Measurements from ENCODE around the gene RANBP17. TPM values are rescaled to one million over a fixed set of nuclear protein-coding genes. Genes with fewer than 3 reads are reported as not detected.
"Not testable (repeated sequence)": the region's sequence is repeated elsewhere in the genome, so short reads cannot be mapped to it uniquely, and the experiment has no call there.

RANBP17 gene
- total RNA-seq, 2 experiments from 2014 or later = not detected

DNA sequence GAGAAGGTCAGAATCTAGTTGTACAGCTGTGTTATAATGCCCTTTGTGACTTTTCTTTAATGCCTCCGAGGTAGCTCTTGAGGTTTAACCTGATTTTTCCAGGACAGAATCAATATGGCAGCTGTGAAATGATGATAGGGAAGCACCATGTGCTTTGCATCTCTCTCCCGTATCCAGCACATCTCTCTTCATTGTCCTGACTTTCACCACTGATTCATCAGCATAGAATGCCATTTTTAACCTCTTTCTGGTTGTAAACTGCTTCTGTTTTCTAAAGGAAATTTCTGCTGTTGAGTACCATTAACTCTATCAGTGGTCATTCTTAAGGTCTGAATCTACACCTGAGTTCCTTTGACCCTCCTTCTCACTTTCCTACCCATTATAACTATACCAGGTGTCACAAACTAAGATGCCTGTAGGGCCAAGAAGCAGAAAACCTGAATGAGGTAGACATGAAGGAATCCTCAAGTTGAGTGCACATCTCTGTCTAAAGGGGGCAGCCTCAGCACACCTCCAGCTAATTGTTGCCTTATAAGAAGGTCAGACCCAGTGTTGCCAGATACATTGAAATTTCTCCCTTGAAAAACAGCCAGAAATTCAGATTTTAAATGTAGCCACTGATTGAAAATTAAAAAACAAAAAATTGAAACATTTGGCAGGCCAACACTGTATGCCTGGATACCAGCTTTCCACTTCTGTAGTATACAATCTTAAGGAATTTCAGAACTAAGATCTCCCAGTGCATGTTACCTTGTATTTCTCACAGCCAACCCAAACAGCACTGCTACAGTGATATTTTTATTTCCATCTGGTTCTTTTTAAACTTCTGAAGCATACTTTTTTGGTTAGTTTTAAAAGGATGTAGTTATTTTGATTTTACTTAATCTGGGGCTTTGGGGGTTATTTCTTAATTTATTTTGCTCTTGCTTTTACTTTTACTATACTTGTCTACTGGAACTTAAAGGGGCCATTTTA lies 411.5 kb downstream of the RANBP17 start:
- no peaks in the 10 kb centered on the region for H3K9me3 Mint-ChIP-seq
- no peak overlapping the region for H3K4me3 Mint-ChIP-seq
- intact Hi-C loops (cut with micrococcal nuclease) = loop anchor here (1.0 to 2.0 kb wide), 3 partner anchors 64 to 634 kb away; no protein-coding TSS in a partner anchor
- CTCF ChIA-PET = interaction anchor here (0.6 to 2.1 kb wide), 3 partner anchors 64 to 744 kb away, joined by 4 to 9 read pairs (median 5); no protein-coding TSS in a partner anchor
- DNase-seq = peak; percentile 35
- no peaks in the 10 kb centered on the region for H3K36me3 Mint-ChIP-seq (ENCODE audit: low read depth)
- no peak overlapping the region for H3K27ac Mint-ChIP-seq
- peaks cover 8% of the 10 kb centered on the region for H3K27me3 Mint-ChIP-seq (ENCODE audit: low read depth)
- H3K4me1 Mint-ChIP-seq (ENCODE audit: low read depth) = no peaks in the 10 kb centered on the region

DNA sequence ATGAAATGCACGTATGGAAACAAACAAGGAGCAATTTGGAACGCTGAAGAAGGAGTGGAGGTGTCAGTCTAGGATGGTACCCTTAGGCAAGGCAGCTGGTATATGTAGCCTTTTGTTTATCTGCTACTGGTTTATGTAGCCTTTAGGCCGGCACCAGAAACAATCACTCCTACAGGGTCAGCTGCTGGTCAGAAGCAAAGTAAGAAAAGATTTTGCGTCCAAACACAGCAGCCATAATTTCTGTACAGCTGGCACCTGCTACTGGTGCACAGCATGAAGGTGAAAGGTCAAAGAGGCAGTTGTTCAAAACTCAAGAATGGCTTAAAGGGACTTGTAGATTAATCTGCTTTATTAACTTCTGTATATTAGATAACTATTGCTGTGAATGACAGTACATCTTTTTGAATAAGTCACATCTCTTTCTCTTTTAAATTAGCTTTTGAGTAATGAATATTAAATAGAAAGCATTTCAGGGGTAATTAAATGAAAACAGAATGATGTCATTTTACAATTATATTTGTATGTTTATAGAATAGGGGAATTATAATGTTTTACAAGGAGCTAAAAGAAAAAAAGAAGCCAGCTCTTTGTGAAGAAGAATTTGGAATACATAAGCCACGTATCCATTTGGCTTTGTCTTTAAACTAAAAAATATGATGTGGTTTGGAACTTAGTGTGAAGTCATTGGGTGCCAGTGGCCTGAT lies 414.2 kb downstream of the RANBP17 start:
- CTCF ChIA-PET = no interaction called here
- Mint-ChIP-seq H3K36me3 (ENCODE audit: low read depth) (no peaks in the 10 kb centered on the region), H3K27me3 (ENCODE audit: low read depth) (peaks cover 10% of the 10 kb centered on the region), H3K4me1 (ENCODE audit: low read depth) (no peaks in the 10 kb centered on the region), H3K27ac (no peak overlapping the region), H3K9me3 (no peaks in the 10 kb centered on the region), H3K4me3 (no peak overlapping the region)
- intact Hi-C loops (cut with micrococcal nuclease) = no loop called here
- no peak for DNase-seq

DNA sequence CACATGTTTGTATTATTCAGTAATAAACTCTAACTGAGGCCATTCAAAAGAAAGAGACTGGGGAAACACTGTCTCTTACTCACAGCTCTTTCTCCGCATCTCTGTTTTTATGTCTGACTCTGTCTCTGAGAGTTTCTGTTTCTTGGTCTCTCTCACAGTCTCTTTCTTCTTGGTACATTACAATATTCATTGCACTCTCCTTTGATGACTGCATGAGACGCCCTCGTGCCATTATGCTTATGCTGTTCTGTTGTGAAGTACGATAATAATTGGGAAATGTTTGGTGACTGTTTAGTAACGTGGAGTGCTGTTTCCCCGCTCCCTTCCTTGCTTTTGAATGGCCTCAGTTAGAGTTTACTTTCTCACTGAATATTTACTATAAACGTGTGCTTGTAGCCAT lies 421.9 kb downstream of the RANBP17 start:
- no peak for DNase-seq
- Mint-ChIP-seq H3K4me3 (no peak overlapping the region), H3K9me3 (no peaks in the 10 kb centered on the region), H3K4me1 (ENCODE audit: low read depth) (no peaks in the 10 kb centered on the region), H3K27ac (no peak overlapping the region), H3K27me3 (ENCODE audit: low read depth) (peaks cover 9% of the 10 kb centered on the region), H3K36me3 (ENCODE audit: low read depth) (no peaks in the 10 kb centered on the region)
- CTCF ChIA-PET = no interaction called here
- intact Hi-C loops (cut with micrococcal nuclease) = no loop called here

DNA sequence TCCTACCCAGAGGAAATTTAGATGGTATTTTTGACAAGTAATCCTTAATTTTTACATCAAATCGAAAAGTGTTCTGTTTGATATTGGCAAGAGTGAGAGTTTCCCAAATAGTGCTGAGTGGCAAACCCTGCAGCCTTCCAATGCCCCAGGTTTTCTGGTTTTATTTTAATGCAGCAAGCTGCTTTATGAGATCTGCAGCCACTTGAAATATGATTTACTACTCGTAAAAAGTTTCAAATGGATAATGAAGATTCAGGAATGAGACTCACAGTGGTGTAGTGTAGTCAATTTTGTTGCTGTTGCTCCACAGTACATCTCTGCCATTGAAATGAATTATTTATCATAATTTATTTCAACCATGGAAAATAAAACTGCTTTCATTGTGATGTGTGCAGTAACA lies 423.6 kb downstream of the RANBP17 start:
- Mint-ChIP-seq H3K9me3 (no peaks in the 10 kb centered on the region), H3K4me1 (ENCODE audit: low read depth) (no peaks in the 10 kb centered on the region), H3K27ac (no peak overlapping the region), H3K36me3 (ENCODE audit: low read depth) (no peaks in the 10 kb centered on the region), H3K4me3 (no peak overlapping the region), H3K27me3 (ENCODE audit: low read depth) (peaks cover 9% of the 10 kb centered on the region)
- CTCF ChIA-PET = no interaction called here
- DNase-seq = no peak
- intact Hi-C loops (cut with micrococcal nuclease) = no loop called here

- Mint-ChIP-seq H3K27ac (no peak overlapping the region), H3K4me1 (ENCODE audit: low read depth) (no peaks in the 10 kb centered on the region), H3K4me3 (no peak overlapping the region), H3K36me3 (ENCODE audit: low read depth) (no peaks in the 10 kb centered on the region), H3K27me3 (ENCODE audit: low read depth) (peaks cover 4% of the 10 kb centered on the region), H3K9me3 (no peaks in the 10 kb centered on the region)
- CTCF ChIA-PET = no interaction called here
- intact Hi-C loops (cut with micrococcal nuclease) = no loop called here
- DNase-seq = no peak
These were observed 426.2 kb downstream of the RANBP17 start for GRCh38 chr5:171288066-171288465.

DNA sequence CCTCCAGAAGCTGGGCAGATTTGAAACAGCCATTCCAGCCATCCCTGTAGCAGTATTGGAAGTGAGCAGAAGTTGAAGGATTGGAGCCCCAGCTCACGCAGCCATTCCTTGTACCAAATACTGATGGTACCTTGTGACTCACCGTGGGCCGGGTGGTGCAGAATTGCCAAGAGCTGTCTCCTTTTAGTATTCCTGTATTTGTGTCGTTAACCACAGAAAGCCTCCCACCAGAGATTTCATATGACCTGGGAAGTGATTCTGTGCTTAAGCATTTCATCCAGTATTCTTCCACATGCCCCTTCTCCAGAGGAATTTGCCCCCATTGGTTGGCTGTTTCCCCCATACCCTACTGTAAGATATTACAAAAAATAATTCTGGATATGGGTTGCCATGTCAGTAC lies 429.6 kb downstream of the RANBP17 start:
- DNase-seq = no peak
- Mint-ChIP-seq H3K4me1 (ENCODE audit: low read depth) (no peaks in the 10 kb centered on the region), H3K36me3 (ENCODE audit: low read depth) (no peaks in the 10 kb centered on the region), H3K9me3 (no peaks in the 10 kb centered on the region), H3K4me3 (no peak overlapping the region), H3K27ac (no peak overlapping the region), H3K27me3 (ENCODE audit: low read depth) (peaks cover 7% of the 10 kb centered on the region)
- CTCF ChIA-PET = interaction anchor here (1.0 kb wide), 1 partner anchor 83 kb away, joined by 3 read pairs; no protein-coding TSS in a partner anchor
- intact Hi-C loops (cut with micrococcal nuclease) = no loop called here

DNA sequence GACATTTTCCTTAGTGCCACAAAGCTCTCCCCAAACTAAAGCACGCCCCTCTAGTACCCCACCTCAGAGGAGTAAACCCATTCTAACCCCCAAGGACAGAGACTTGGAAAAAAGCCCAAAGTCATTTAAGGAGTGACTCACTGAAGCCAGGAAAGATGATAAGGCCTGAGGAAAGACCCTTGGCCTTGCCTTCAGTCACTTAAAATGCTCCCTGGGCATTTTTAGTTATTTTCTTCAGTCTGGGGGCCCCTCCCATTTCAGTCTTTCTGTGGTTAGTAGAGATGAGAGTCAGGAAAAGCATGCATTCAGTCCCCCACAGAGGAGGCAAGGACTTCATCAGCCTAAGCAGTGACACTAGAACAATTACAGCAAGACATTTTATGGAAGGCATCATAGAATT lies 433.5 kb downstream of the RANBP17 start:
- H3K4me1 Mint-ChIP-seq (ENCODE audit: low read depth) = no peaks in the 10 kb centered on the region
- H3K27me3 Mint-ChIP-seq (ENCODE audit: low read depth) = peaks cover 5% of the 10 kb centered on the region
- no peaks in the 10 kb centered on the region for H3K36me3 Mint-ChIP-seq (ENCODE audit: low read depth)
- no peak overlapping the region for H3K4me3 Mint-ChIP-seq
- intact Hi-C loops (cut with micrococcal nuclease) = no loop called here
- no peak for DNase-seq
- H3K27ac Mint-ChIP-seq = no peak overlapping the region
- no peaks in the 10 kb centered on the region for H3K9me3 Mint-ChIP-seq
- CTCF ChIA-PET = no interaction called here

DNA sequence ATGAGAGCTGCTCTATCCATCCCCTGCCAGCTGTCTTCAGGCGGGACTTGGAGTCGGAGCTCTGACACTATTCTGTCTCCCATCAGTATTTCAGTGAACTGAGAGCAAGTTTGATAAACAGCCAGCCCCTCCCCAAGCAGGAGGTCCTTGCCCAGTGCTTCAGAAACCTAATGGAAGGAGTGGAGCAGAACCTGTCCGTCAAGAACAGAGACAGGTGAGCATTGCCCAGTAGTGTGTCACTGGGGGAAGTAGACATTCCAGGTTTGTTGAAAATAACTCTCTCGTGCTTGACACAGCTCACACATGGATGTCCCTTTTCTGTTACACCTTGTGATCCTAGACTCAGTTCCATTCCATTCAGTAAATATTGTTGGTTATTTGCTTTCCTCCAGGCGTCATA lies 434.0 kb downstream of the RANBP17 start:
- no peak for DNase-seq
- Mint-ChIP-seq H3K4me3 (no peak overlapping the region), H3K36me3 (ENCODE audit: low read depth) (no peaks in the 10 kb centered on the region), H3K27ac (no peak overlapping the region), H3K9me3 (no peaks in the 10 kb centered on the region), H3K27me3 (ENCODE audit: low read depth) (peaks cover 5% of the 10 kb centered on the region), H3K4me1 (ENCODE audit: low read depth) (no peaks in the 10 kb centered on the region)
- intact Hi-C loops (cut with micrococcal nuclease) = no loop called here
- CTCF ChIA-PET = no interaction called here

DNA sequence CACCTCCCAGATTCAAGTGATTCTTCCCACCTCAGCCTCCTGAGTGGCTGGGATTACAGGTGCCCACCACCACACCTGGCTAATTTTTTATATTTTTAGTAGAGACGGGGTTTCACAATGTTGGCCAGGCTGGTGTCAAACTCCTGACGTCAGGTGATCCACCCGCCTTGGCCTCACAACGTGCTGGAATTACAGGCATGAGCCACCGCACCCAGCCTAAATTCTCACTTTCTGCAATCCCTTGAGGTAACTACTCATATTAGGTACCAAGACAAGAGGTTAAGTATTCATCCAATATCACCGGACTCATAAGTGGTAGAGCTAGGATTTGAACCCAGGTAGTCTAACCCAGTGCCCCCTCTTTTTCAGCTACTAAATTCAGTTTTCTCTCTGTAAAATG lies 436.1 kb downstream of the RANBP17 start:
- H3K36me3 Mint-ChIP-seq (ENCODE audit: low read depth); H3K27me3 Mint-ChIP-seq (ENCODE audit: low read depth); H3K4me3 Mint-ChIP-seq; H3K27ac Mint-ChIP-seq; DNase-seq; intact Hi-C loops (cut with micrococcal nuclease); H3K4me1 Mint-ChIP-seq (ENCODE audit: low read depth); H3K9me3 Mint-ChIP-seq: not testable (repeated sequence)
- CTCF ChIA-PET = interaction anchor here (0.9 kb wide), 1 partner anchor 35 kb away, joined by 3 read pairs; no protein-coding TSS in a partner anchor

GRCh38 chr5:171299228-171299627 lies 437.4 kb downstream of the RANBP17 start:
- H3K4me1 Mint-ChIP-seq (ENCODE audit: low read depth) = no peaks in the 10 kb centered on the region
- peaks cover 16% of the 10 kb centered on the region for H3K27me3 Mint-ChIP-seq (ENCODE audit: low read depth)
- H3K9me3 Mint-ChIP-seq = no peaks in the 10 kb centered on the region

GRCh38 chr5:171299851-171300250 lies 438.0 kb downstream of the RANBP17 start:
- H3K36me3 Mint-ChIP-seq (ENCODE audit: low read depth) = no peaks in the 10 kb centered on the region

More at GRCh38 chr5:171299228-171299627, 437.4 kb downstream of the RANBP17 start:
- Mint-ChIP-seq H3K27ac (no peak overlapping the region), H3K4me3 (no peak overlapping the region), H3K36me3 (ENCODE audit: low read depth) (no peaks in the 10 kb centered on the region)
- CTCF ChIA-PET = interaction anchor here (0.5 kb wide), 1 partner anchor 115 kb away, joined by 4 read pairs; no protein-coding TSS in a partner anchor
- intact Hi-C loops (cut with micrococcal nuclease) = no loop called here
- no peak for DNase-seq

DNA sequence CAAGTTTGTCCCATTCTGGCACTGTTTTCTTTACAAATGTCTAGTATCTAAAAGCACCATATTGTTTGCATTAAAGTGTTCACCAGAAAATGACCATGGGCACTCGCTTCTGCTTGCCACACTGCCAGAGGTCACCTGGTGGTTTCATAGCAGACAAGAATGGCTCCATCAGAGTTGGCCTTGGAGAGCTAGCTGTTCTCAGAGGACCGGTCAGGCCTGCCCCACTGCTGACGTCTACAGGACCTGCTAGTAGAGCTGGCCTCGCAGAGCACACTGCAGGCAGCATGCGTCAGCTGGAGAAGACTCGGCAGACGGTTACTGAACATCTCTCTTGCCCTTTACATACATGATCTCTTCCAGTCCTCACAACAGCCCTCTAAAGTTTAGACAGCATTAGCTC lies 438.5 kb downstream of the RANBP17 start:
- Mint-ChIP-seq H3K27ac (no peak overlapping the region), H3K27me3 (ENCODE audit: low read depth) (peaks cover 22% of the 10 kb centered on the region), H3K4me3 (no peak overlapping the region), H3K36me3 (ENCODE audit: low read depth) (no peaks in the 10 kb centered on the region), H3K4me1 (ENCODE audit: low read depth) (no peaks in the 10 kb centered on the region), H3K9me3 (no peaks in the 10 kb centered on the region)
- CTCF ChIA-PET = no interaction called here
- intact Hi-C loops (cut with micrococcal nuclease) = no loop called here
- no peak for DNase-seq

More at GRCh38 chr5:171299851-171300250, 438.0 kb downstream of the RANBP17 start:
- Mint-ChIP-seq H3K27me3 (ENCODE audit: low read depth) (peaks cover 19% of the 10 kb centered on the region), H3K4me3 (no peak overlapping the region), H3K9me3 (no peaks in the 10 kb centered on the region), H3K27ac (no peak overlapping the region), H3K4me1 (ENCODE audit: low read depth) (no peaks in the 10 kb centered on the region)
- CTCF ChIA-PET = interaction anchor here (0.5 kb wide), 1 partner anchor 115 kb away, joined by 4 read pairs; no protein-coding TSS in a partner anchor
- DNase-seq = no peak
- intact Hi-C loops (cut with micrococcal nuclease) = no loop called here
